RPMI7951 (cell line): ENCODE measurements around the gene TBC1D3. TPM values are rescaled to one million over a fixed set of nuclear protein-coding genes. Genes with fewer than 3 reads are reported as not detected.
"Not testable (repeated sequence)": the region's sequence is repeated elsewhere in the genome, so short reads cannot be mapped to it uniquely, and the experiment has no call there.

Source experiments
- DNase-seq: peaks from one replicate; pipeline ENCODE4 v3.0.0-alpha.2; 2012; ENCODE audit warnings: low read depth
- total RNA-seq: library from RNA; depleted of rRNA; stranded (reverse); fragments of >200 nt; shearing (Covaris generic); gene quantifications from 2 replicates; pipeline ENCODE4 v1.2.3, GENCODE V29; 2014; rRNA removed

Gene TBC1D3
- total RNA-seq: not detected in 2 replicates

DNA sequence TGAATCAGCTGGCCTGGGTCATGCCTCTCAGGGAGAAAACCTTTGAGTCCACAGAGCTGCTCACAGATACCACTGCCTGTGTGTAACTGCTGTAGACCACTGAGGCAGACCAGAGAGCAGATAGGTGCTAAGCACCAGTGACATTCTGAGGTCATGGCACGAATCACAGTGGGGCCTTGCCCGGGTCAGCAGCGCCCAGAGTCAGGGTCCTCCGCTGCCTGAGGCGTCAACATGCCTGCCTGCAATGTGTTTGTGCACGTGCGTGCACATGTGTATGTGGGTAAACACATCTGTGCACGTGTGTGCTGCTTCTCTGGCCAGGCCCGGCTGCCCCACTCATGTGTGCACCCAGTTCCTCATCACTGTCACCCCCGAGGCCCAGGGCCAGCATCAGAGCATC is at the start of gene TBC1D3:
Gene TBC1D3, minus strand, starts transcription at position 101 of the 400 bp plus-strand sequence. CDS start 1,526 bp downstream, outside the sequence.
- not testable (repeated sequence) for DNase-seq

DNA sequence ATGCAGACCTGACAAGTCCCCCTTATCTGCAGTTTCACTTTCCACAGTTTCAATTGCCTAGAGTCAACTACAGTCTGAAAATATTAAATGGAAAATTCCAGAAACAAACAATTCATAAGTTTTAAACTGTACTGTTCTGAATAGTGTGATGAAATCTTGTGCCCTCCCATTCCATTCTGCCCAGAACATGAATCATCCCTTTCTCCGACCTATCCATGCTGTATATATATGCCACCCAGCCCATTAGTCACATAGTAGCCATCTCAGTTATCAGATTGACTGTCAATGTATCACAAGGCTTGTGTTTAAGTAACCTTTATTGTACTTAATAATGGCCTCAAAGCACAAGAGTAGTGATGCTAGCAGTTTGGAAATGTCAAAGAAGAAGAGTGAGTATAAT is 40.4 kb upstream of the TBC1D3 start:
- not testable (repeated sequence) for DNase-seq

DNA sequence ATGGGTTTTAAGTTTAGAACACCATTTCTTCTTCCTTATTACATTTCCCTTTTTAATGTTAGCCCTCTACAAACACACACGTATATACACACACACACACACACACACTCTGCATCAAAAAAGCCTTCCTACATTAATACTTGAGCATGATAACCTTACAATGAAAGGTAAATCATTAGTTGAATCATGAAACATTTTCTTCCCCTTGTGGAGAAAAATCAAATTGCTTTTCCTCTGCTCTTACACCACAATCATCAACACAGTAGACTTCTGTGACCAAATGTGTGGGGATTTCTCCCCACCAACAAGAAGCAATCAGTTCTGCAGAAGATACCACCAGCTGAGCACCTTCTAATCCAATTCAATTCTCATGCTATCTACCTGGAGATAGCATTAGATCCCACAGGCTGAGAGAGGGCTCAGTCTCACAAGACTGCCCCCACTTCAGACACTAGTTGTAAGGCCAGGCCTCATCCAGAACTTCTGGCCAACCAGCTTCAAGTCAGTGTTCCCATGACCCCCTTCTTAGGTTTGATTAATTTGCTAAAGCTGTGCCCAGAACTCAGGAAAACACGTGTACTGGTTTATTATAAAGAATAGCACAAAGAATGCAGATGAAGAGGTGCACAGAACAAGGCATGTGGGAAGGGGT is 33.6 kb upstream of the TBC1D3 start:
- not testable (repeated sequence) for DNase-seq

DNA sequence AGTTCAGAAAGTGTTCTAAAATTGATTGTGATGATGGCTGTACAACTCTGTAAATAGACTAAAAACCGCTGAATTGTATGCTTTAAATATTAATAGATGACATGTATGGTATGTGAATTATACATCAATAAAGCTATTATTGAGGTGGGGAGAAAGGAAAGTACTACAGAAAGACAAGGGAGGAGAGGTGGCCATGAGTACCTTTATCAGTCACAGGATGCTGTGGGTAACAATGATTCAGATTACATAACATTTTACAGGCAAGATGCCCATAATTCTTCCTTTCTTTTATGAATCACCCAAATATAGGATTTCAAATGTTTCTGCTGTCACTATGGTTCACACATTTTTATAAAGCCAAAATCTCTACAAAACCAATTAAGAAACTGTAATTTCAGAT is 28.5 kb upstream of the TBC1D3 start:
- not testable (repeated sequence) for DNase-seq

DNA sequence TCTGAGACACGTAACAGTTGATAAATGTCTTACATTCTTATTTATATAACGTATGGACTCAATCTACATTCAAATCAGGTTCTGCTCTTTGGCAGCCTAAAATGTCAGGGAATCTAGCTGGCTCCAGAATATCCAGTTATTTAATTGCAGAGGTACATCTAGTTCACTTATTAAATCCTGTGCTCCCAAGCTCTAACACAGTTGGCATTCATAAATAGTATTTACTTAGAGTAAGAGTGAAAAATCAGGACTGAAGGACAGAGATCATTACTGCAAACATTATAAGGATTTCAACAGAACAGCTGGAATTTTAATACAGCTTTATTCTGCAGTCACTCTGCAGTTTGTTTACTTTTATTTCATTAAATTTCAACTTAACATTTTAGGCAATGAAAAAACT is 7.9 kb upstream of the TBC1D3 start:
- not testable (repeated sequence) for DNase-seq

DNA sequence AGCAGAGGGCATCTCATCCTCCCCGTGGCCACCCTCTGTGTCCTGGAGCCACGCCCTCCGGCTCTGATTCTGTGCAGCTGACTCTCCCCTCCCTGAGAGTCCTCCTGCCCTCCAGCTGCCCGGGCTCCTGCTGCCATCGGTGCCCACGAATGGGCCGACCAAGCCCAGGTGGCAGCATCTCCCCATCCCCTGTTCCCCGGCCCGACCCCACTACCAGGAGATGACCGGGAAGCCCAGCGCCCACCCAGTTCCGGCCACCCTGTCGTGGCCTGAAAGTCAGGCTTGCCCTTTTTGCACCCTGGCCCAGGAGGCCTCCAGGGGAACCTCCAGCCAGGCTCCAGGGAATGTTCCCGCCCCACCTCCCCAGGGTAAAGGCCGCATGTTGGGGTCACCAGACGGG is 57.5 kb downstream of the TBC1D3 start:
- not testable (repeated sequence) for DNase-seq

Other genes starting within 250 kb of the TBC1D3 start
- gene TBC1D3L, start 203.5 kb downstream of the TBC1D3 start, total RNA-seq: 1.5 and 2.8 TPM in 2 replicates
- not detected in 2 replicates for gene TBC1D3D, start 188.6 kb downstream of the TBC1D3 start, total RNA-seq
- not detected in 2 replicates for gene TBC1D3C, start 123.9 kb downstream of the TBC1D3 start, total RNA-seq
- gene TBC1D3E, start 64.6 kb downstream of the TBC1D3 start, total RNA-seq: not detected in 2 replicates
- gene MRPL45, start 104.6 kb upstream of the TBC1D3 start, total RNA-seq: 34.5 and 39.9 TPM in 2 replicates
- not detected in 2 replicates for gene GPR179, start 151.4 kb upstream of the TBC1D3 start, total RNA-seq
- gene SOCS7, start 159.3 kb upstream of the TBC1D3 start, total RNA-seq: 5.2 and 5.4 TPM in 2 replicates
- 4.6 and 6.3 TPM in 2 replicates for gene ARHGAP23, start 235.9 kb upstream of the TBC1D3 start, total RNA-seq